ENCODE measurements around the gene ZNF256. TPM values are rescaled to one million over a fixed set of nuclear protein-coding genes. Genes with fewer than 3 reads are reported as not detected.
A peak's percentile ranks its signal among the peaks of the same experiment; 100 is the strongest.

The ZNF256 gene
- 8.5 TPM for polyA plus RNA-seq (2013, experiment 1 of 2)
- polyA plus RNA-seq (2013, experiment 2 of 2) = 5.6 TPM

GRCh38 chr19:57947419-57948134 lies at the start of gene ZNF256:
ZNF256 (minus strand) TSS chr19:57947706; CDS start chr19:57947474, 232 bp downstream.
- peak within 1 kb of the TSS; percentile 73 for H3K27ac ChIP-seq (ENCODE audit: low read depth, low read length, severe bottlenecking)

DNA sequence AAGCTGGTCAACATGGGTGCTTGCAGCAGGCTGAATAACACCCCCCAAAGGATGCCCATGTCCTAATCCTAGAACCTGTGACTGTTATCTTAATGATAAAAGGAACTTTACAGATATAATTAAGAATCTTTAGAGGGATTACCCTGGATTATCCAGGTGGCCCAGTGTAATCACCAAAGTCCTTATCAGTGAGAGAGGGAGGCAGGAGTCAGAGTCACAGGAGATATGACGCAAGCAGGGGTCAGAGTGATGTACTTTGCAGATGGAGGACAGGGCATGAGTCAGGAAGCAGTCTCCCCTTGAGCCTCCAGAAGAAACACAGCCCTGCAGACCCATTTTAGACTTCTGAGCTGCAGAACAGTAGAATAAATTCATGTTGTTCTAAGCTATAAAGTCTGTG lies 45.3 kb upstream of the ZNF256 start:
- Histone ChIP-seq H3K4me3 (ENCODE audit: extremely low read depth, insufficient read depth, low read length, poor library complexity, severe bottlenecking) (no peak overlapping the region), H3K4me1 (ENCODE audit: control insufficient read depth, insufficient read depth, low read length, poor library complexity, severe bottlenecking) (no peaks in the 10 kb centered on the region), H3K27ac (ENCODE audit: low read depth, low read length, severe bottlenecking) (no peak overlapping the region), H3K9me3 (ENCODE audit: control insufficient read depth, low read length) (peaks cover 70% of the 10 kb centered on the region), H3K36me3 (ENCODE audit: control insufficient read depth, insufficient read depth, low read length) (peaks cover 91% of the 10 kb centered on the region)
- 83 to 100% methylated on average over 1 of the region's 1 CpG for WGBS, 2 experiments (ENCODE audit: insufficient coverage in 2 of 2)

More at GRCh38 chr19:57947419-57948134, at the start of gene ZNF256:
- 2 to 6% methylated on average over 44 to 49 of the region's 54 CpGs for WGBS, 2 experiments (ENCODE audit: insufficient coverage in 2 of 2)
- H3K36me3 ChIP-seq (ENCODE audit: control insufficient read depth, insufficient read depth, low read length) = peaks cover 30% of the 10 kb centered on the region
- peaks cover 5% of the 10 kb centered on the region for H3K4me1 ChIP-seq (ENCODE audit: control insufficient read depth, insufficient read depth, low read length, poor library complexity, severe bottlenecking)
- peaks cover 68% of the 10 kb centered on the region for H3K9me3 ChIP-seq (ENCODE audit: control insufficient read depth, low read length)
- H3K4me3 ChIP-seq (ENCODE audit: extremely low read depth, insufficient read depth, low read length, poor library complexity, severe bottlenecking) = peak within 1 kb of the TSS; percentile 98

GRCh38 chr19:57978586-57979289 lies 31.2 kb upstream of the ZNF256 start:
- H3K9me3 ChIP-seq (ENCODE audit: control insufficient read depth, low read length) = peaks cover 97% of the 10 kb centered on the region
- WGBS, 2 experiments (ENCODE audit: insufficient coverage in 2 of 2) = 92% methylated on average over 2 of the region's 3 CpGs; no CpG with 5 or more reads in 1 of the 2 experiments
- no peak overlapping the region for H3K4me3 ChIP-seq (ENCODE audit: extremely low read depth, insufficient read depth, low read length, poor library complexity, severe bottlenecking)
- H3K36me3 ChIP-seq (ENCODE audit: control insufficient read depth, insufficient read depth, low read length) = peaks cover 81% of the 10 kb centered on the region
- H3K27ac ChIP-seq (ENCODE audit: low read depth, low read length, severe bottlenecking) = no peak overlapping the region
- no peaks in the 10 kb centered on the region for H3K4me1 ChIP-seq (ENCODE audit: control insufficient read depth, insufficient read depth, low read length, poor library complexity, severe bottlenecking)

DNA sequence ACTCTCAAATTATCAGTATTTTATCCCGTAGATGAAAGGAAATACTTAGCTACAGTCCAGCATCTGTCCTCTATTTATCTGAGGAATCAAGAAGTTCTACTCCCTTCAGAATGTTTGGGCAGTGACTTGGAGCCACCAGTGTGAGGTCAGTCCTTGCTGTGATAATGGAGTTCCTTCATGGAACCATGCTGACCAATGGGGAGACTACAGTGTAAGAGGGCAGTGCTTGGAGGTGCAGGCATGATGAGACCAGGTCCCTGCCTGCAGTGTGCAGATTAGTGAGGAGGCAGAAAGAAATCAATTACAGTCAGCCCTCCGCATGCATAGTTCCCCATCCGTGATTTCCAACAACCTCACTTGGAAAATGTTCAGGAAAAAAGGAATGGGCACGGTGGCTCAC lies 26.9 kb upstream of the ZNF256 start, which contains the start of gene C19orf18:
TSS of gene C19orf18 (minus strand) at position 101 of the 400 bp plus-strand sequence. CDS start 102 bp downstream, outside the sequence.
- Histone ChIP-seq H3K9me3 (ENCODE audit: control insufficient read depth, low read length) (peaks cover 82% of the 10 kb centered on the region), H3K36me3 (ENCODE audit: control insufficient read depth, insufficient read depth, low read length) (peaks cover 38% of the 10 kb centered on the region)
- WGBS, 2 experiments (ENCODE audit: insufficient coverage in 2 of 2) = 94% methylated on average over 4 of the region's 4 CpGs

DNA sequence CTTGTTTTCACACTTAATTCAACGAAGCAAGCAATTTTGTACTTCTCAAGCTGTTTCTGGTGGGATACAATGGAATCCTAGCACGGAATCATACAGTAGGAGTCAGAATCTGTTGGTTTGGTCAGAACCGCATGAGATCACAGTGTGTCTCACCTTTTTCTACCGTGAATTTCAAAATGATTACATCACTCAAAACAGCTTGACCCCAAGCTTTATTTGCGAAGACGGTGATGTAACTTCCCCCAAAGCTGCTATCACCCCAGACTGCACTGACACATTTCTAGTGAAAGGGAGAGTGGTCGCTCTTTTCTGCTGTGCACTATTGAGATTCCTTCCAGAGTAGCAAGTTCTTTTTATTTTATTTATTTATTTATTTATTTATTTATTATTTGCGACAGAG lies 17.3 kb upstream of the ZNF256 start:
- Histone ChIP-seq H3K4me1 (ENCODE audit: control insufficient read depth, insufficient read depth, low read length, poor library complexity, severe bottlenecking) (no peaks in the 10 kb centered on the region), H3K9me3 (ENCODE audit: control insufficient read depth, low read length) (peaks cover 40% of the 10 kb centered on the region), H3K4me3 (ENCODE audit: extremely low read depth, insufficient read depth, low read length, poor library complexity, severe bottlenecking) (no peak overlapping the region), H3K27ac (ENCODE audit: low read depth, low read length, severe bottlenecking) (no peak overlapping the region), H3K36me3 (ENCODE audit: control insufficient read depth, insufficient read depth, low read length) (no peaks in the 10 kb centered on the region)
- whole genome bisulfite sequencing, 2 experiments (ENCODE audit: insufficient coverage in 2 of 2) = 66% methylated on average over 3 of the region's 8 CpGs; no CpG with 5 or more reads in 1 of the 2 experiments

More for the DNA sequence above, 26.9 kb upstream of the ZNF256 start, which contains the start of gene C19orf18:
- Histone ChIP-seq H3K4me1 (ENCODE audit: control insufficient read depth, insufficient read depth, low read length, poor library complexity, severe bottlenecking) (no peaks in the 10 kb centered on the region), H3K4me3 (ENCODE audit: extremely low read depth, insufficient read depth, low read length, poor library complexity, severe bottlenecking) (no peak within 1 kb of the TSS), H3K27ac (ENCODE audit: low read depth, low read length, severe bottlenecking) (no peak within 1 kb of the TSS)

DNA sequence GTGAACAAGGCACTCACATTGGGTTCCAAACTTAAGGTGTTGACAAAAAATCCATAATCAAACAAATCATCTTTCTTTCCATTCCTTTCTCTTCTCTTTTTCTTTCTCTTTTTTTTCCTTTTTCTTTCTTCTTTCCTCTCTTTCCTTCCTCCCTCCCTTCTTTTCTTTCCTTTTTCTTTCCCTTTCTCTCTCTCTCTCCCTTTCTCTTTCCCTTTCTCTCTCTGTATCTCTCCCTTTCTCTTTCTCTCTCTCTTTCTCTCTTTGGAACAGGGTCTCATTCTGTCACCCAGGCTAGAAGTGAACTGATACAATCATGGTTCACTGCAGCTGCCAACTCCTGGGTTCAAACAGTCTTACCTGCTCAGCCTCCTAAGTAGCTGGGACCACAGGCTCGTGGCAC lies 14.3 kb upstream of the ZNF256 start:
- H3K9me3 ChIP-seq (ENCODE audit: control insufficient read depth, low read length) = peaks cover 38% of the 10 kb centered on the region
- no peaks in the 10 kb centered on the region for H3K4me1 ChIP-seq (ENCODE audit: control insufficient read depth, insufficient read depth, low read length, poor library complexity, severe bottlenecking)
- H3K36me3 ChIP-seq (ENCODE audit: control insufficient read depth, insufficient read depth, low read length) = no peaks in the 10 kb centered on the region
- 44 to 57% methylated on average over 1 of the region's 1 CpG for WGBS, 2 experiments (ENCODE audit: insufficient coverage in 2 of 2)
- H3K27ac ChIP-seq (ENCODE audit: low read depth, low read length, severe bottlenecking) = no peak overlapping the region
- H3K4me3 ChIP-seq (ENCODE audit: extremely low read depth, insufficient read depth, low read length, poor library complexity, severe bottlenecking) = no peak overlapping the region

DNA sequence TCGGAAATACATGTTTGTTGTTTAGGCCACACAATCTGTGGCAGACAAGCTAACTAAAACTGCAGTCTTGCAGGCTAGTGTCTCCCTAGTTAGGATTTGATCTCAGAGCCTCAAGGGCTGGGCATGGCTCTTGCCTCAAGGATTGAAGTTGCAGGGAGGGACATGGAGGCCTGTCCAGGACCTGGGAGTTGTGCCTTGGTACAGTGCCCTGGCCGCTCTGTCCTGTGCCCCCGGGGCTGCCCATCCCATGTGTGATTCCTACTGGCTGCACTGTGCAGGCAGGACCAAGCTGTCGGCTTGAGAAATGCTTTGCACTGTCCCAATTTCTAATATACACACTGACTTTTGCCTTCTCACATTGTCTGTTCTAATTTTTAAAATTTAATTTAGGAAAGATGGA lies 7.5 kb upstream of the ZNF256 start:
- Histone ChIP-seq H3K4me1 (ENCODE audit: control insufficient read depth, insufficient read depth, low read length, poor library complexity, severe bottlenecking) (no peaks in the 10 kb centered on the region), H3K9me3 (ENCODE audit: control insufficient read depth, low read length) (peaks cover 48% of the 10 kb centered on the region), H3K4me3 (ENCODE audit: extremely low read depth, insufficient read depth, low read length, poor library complexity, severe bottlenecking) (no peak overlapping the region), H3K27ac (ENCODE audit: low read depth, low read length, severe bottlenecking) (no peak overlapping the region), H3K36me3 (ENCODE audit: control insufficient read depth, insufficient read depth, low read length) (no peaks in the 10 kb centered on the region)
- 81 to 86% methylated on average over 1 to 3 of the region's 4 CpGs for WGBS, 2 experiments (ENCODE audit: insufficient coverage in 2 of 2)

GRCh38 chr19:57949702-57950101 lies 2.2 kb upstream of the ZNF256 start:
- Histone ChIP-seq H3K27ac (ENCODE audit: low read depth, low read length, severe bottlenecking) (no peak overlapping the region), H3K4me3 (ENCODE audit: extremely low read depth, insufficient read depth, low read length, poor library complexity, severe bottlenecking) (no peak overlapping the region), H3K4me1 (ENCODE audit: control insufficient read depth, insufficient read depth, low read length, poor library complexity, severe bottlenecking) (peaks cover 5% of the 10 kb centered on the region), H3K9me3 (ENCODE audit: control insufficient read depth, low read length) (peaks cover 68% of the 10 kb centered on the region), H3K36me3 (ENCODE audit: control insufficient read depth, insufficient read depth, low read length) (peaks cover 8% of the 10 kb centered on the region)
- WGBS, 2 experiments (ENCODE audit: insufficient coverage in 2 of 2) = 80 to 89% methylated on average over 8 to 9 of the region's 12 CpGs

DNA sequence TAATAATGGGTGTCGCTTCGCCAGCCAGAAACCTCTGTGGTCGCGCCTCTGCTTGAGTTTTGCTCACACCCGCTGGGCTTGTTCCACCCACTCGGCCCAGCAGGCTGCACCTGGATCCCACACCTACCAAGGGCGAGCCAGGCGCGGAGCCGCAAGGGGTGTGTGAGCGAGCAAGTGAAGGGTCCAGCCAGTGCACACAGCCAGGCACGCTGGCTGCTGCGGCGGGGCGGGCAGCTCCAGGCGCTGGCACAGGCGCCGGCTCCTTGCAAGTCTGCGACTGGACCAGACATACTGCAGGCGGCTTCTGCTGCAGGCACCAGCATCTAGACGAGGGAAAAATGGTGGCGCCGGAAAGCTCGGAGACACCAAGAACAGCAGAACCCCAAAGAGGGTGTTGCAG lies 1.8 kb upstream of the ZNF256 start:
- Histone ChIP-seq H3K36me3 (ENCODE audit: control insufficient read depth, insufficient read depth, low read length) (peaks cover 12% of the 10 kb centered on the region), H3K4me1 (ENCODE audit: control insufficient read depth, insufficient read depth, low read length, poor library complexity, severe bottlenecking) (peaks cover 5% of the 10 kb centered on the region), H3K9me3 (ENCODE audit: control insufficient read depth, low read length) (peaks cover 66% of the 10 kb centered on the region), H3K4me3 (ENCODE audit: extremely low read depth, insufficient read depth, low read length, poor library complexity, severe bottlenecking) (no peak overlapping the region), H3K27ac (ENCODE audit: low read depth, low read length, severe bottlenecking) (no peak overlapping the region)
- 94 to 95% methylated on average over 22 to 23 of the region's 24 CpGs for WGBS, 2 experiments (ENCODE audit: insufficient coverage in 2 of 2)

- H3K36me3 ChIP-seq (ENCODE audit: control insufficient read depth, insufficient read depth, low read length) = peaks cover 35% of the 10 kb centered on the region
- WGBS, 2 experiments (ENCODE audit: insufficient coverage in 2 of 2) = 0 to 1% methylated on average over 7 to 10 of the region's 18 CpGs
- H3K4me3 ChIP-seq (ENCODE audit: extremely low read depth, insufficient read depth, low read length, poor library complexity, severe bottlenecking) = peak overlapping the region; percentile 98
- H3K9me3 ChIP-seq (ENCODE audit: control insufficient read depth, low read length) = peaks cover 68% of the 10 kb centered on the region
- H3K4me1 ChIP-seq (ENCODE audit: control insufficient read depth, insufficient read depth, low read length, poor library complexity, severe bottlenecking) = peaks cover 5% of the 10 kb centered on the region
- peak overlapping the region; percentile 73 for H3K27ac ChIP-seq (ENCODE audit: low read depth, low read length, severe bottlenecking)
Measured at GRCh38 chr19:57947088-57947418, 453 bp downstream of the ZNF256 start.

Measured in mesodermal cell (in vitro differentiated cells).